WTC11 (cell line): ENCODE results near the gene KAZALD1. TPM values are rescaled to one million over a fixed set of nuclear protein-coding genes. Genes with fewer than 3 reads are reported as not detected.

Source experiments
- ATAC-seq: fragments of 200-7000 bp; cut with Tn5 transposase; 2 replicates; pipeline ENCODE4 v1.10.0; 2021; ENCODE audit warnings: mild to moderate bottlenecking, moderate library complexity
- CTCF ChIA-PET: fragments of 300-600 bp; sonication (Branson Sonifier 250); formaldehyde crosslinking; loops from one replicate; lab custom pipeline; 2021; ENCODE audit warnings: antibody characterized with exemption; lab: Charles Lee
- POLR2A ChIA-PET: fragments of 350-600 bp; sonication (Branson Sonifier 250); formaldehyde crosslinking; loops from one replicate; lab custom pipeline; 2021; ENCODE audit warnings: antibody characterized with exemption; lab: Charles Lee
- DNase-seq: peaks from one replicate; pipeline ENCODE4 v3.0.0; 2021; ENCODE audit warnings: low spot score
- H3K27ac Mint-ChIP-seq: 2 replicates; pipeline ENCODE4 v1.8.0; 2021; ENCODE audit warnings: mixed read lengths
- H3K27me3 Mint-ChIP-seq: 2 replicates; pipeline ENCODE4 v1.8.0; 2021; ENCODE audit warnings: low read depth, mild to moderate bottlenecking, moderate library complexity, mixed read lengths
- H3K36me3 Mint-ChIP-seq: 2 replicates; pipeline ENCODE4 v1.8.0; 2021; ENCODE audit warnings: mixed read lengths
- H3K4me1 Mint-ChIP-seq: 2 replicates; pipeline ENCODE4 v1.8.0; 2022; ENCODE audit warnings: mixed read lengths
- H3K4me3 Mint-ChIP-seq: 2 replicates; pipeline ENCODE4 v1.8.0; 2021; ENCODE audit warnings: mild to moderate bottlenecking, moderate library complexity, mixed read lengths
- H3K9me3 Mint-ChIP-seq: 2 replicates; pipeline ENCODE4 v1.8.0; 2021; ENCODE audit warnings: mixed read lengths
- CBFB ChIP-seq: sonication (generic); formaldehyde crosslinking; IDR thresholded peaks from 2 replicates; pipeline ENCODE4 v1.8.1; 2022; ENCODE audit warnings: mild to moderate bottlenecking, low read depth, missing genetic modification reagents
- ETV6 ChIP-seq: sonication (generic); formaldehyde crosslinking; IDR thresholded peaks from 2 replicates; pipeline ENCODE4 v1.8.1; 2022; ENCODE audit warnings: mild to moderate bottlenecking, missing genetic modification reagents
- FOXP1 ChIP-seq: sonication (generic); formaldehyde crosslinking; IDR thresholded peaks from 2 replicates; pipeline ENCODE4 v1.8.0; 2022; ENCODE audit warnings: missing genetic modification reagents, mild to moderate bottlenecking, moderate library complexity, borderline replicate concordance
- HMGXB4 ChIP-seq: sonication (generic); formaldehyde crosslinking; IDR thresholded peaks from 2 replicates; pipeline ENCODE4 v1.8.1; 2023; ENCODE audit warnings: mild to moderate bottlenecking, moderate library complexity, missing genetic modification reagents
- MLX ChIP-seq: sonication (generic); formaldehyde crosslinking; IDR thresholded peaks from 2 replicates; pipeline ENCODE4 v1.8.1; 2023; ENCODE audit warnings: mild to moderate bottlenecking, missing genetic modification reagents, moderate library complexity
- NR1H2 ChIP-seq: sonication (generic); formaldehyde crosslinking; IDR thresholded peaks from 2 replicates; pipeline ENCODE4 v1.9.0; 2021; ENCODE audit warnings: mild to moderate bottlenecking, moderate library complexity, missing genetic modification reagents
- PRDM15 ChIP-seq: sonication (generic); formaldehyde crosslinking; IDR thresholded peaks from 2 replicates; pipeline ENCODE4 v1.8.0; 2022; ENCODE audit warnings: missing genetic modification reagents
- RORB ChIP-seq: fragments of 250-450 bp; sonication (Bioruptor Pico); IDR thresholded peaks from 2 replicates; pipeline ENCODE4 v1.9.0; 2021; ENCODE audit warnings: mild to moderate bottlenecking
- SMAD3 ChIP-seq: sonication (generic); formaldehyde crosslinking; IDR thresholded peaks from 2 replicates; pipeline ENCODE4 v1.8.0; 2022; ENCODE audit warnings: missing genetic modification reagents, mild to moderate bottlenecking, borderline replicate concordance
- TCF7 ChIP-seq: sonication (generic); formaldehyde crosslinking; IDR thresholded peaks from 2 replicates; pipeline ENCODE4 v1.8.0; 2022; ENCODE audit warnings: mild to moderate bottlenecking, low read depth, missing genetic modification reagents, moderate library complexity
- TP53 ChIP-seq: sonication (generic); formaldehyde crosslinking; IDR thresholded peaks from 2 replicates; pipeline ENCODE4 v1.8.1; 2023; ENCODE audit warnings: mild to moderate bottlenecking, missing genetic modification reagents
- USF2 ChIP-seq: sonication (generic); formaldehyde crosslinking; IDR thresholded peaks from 2 replicates; pipeline ENCODE4 v1.8.1; 2023; ENCODE audit warnings: mild to moderate bottlenecking, missing genetic modification reagents, moderate library complexity
- ZNF281 ChIP-seq: sonication (generic); formaldehyde crosslinking; IDR thresholded peaks from 2 replicates; pipeline ENCODE4 v1.8.0; 2023; ENCODE audit warnings: mild to moderate bottlenecking, missing genetic modification reagents
- ZNF416 ChIP-seq: fragments of 250-450 bp; sonication (Bioruptor Pico); IDR thresholded peaks from 2 replicates; pipeline ENCODE4 v1.9.0; 2021; ENCODE audit warnings: mild to moderate bottlenecking, inconsistent platforms
- ZNF671 ChIP-seq: fragments of 250-450 bp; sonication (Bioruptor Pico); IDR thresholded peaks from 2 replicates; pipeline ENCODE4 v1.8.0; 2021; ENCODE audit warnings: mild to moderate bottlenecking
- total RNA-seq: library from RNA; stranded (reverse); gene quantifications from 3 replicates; pipeline ENCODE4 v1.2.3, GENCODE V29; 2021

KAZALD1 gene
- total RNA-seq, 1 experiment from 2014 or later, result 19.2 TPM

- H3K36me3 Mint-ChIP-seq, result no peaks in the 10 kb centered on the region
- ATAC-seq (no peak), DNase-seq (no peak)
- CTCF ChIA-PET, result interaction anchor here (9.7 kb wide), 1 partner anchor 40 kb away, joined by 219 read pairs; the partner anchor contains the start of gene TLX1
- TF ChIP-seq ETV6, result no peak
- no peak for TF ChIP-seq FOXP1 (CRISPR knock-in tag)
- no peak for TF ChIP-seq MLX (CRISPR knock-in tag)
- TF ChIP-seq PRDM15 (CRISPR knock-in tag), result no peak
- no peak for TF ChIP-seq RORB (CRISPR knock-in tag)
- TF ChIP-seq SMAD3 (CRISPR knock-in tag), result no peak
- TF ChIP-seq ZNF416 (CRISPR knock-in tag), result no peak
- TF ChIP-seq NR1H2, result no peak
- TF ChIP-seq HMGXB4 (CRISPR knock-in tag), result no peak
- no peak for TF ChIP-seq CBFB (CRISPR knock-in tag)
- no peak for TF ChIP-seq USF2 (CRISPR knock-in tag)
- TF ChIP-seq ZNF671 (CRISPR knock-in tag), result no peak
- H3K9me3 Mint-ChIP-seq, result no peaks in the 10 kb centered on the region
- no peak overlapping the region for H3K27ac Mint-ChIP-seq
- H3K4me3 Mint-ChIP-seq, result no peak overlapping the region
- peaks cover 21% of the 10 kb centered on the region for H3K27me3 Mint-ChIP-seq
- POLR2A ChIA-PET, result no interaction called here
- peaks cover 12% of the 10 kb centered on the region for H3K4me1 Mint-ChIP-seq
These were observed 27.9 kb downstream of the KAZALD1 start for GRCh38 chr10:101089520-101090299.

- DNase-seq (no peak), ATAC-seq (no peak)
- peaks cover 14% of the 10 kb centered on the region for H3K27me3 Mint-ChIP-seq
- no peak overlapping the region for H3K27ac Mint-ChIP-seq
- no peaks in the 10 kb centered on the region for H3K9me3 Mint-ChIP-seq
- POLR2A ChIA-PET, result no interaction called here
- TF ChIP-seq TP53 (CRISPR knock-in tag), result no peak
- no peak for TF ChIP-seq ZNF281 (CRISPR knock-in tag)
- TF ChIP-seq TCF7 (CRISPR knock-in tag), result no peak
- peaks cover 18% of the 10 kb centered on the region for H3K4me1 Mint-ChIP-seq
- H3K36me3 Mint-ChIP-seq, result no peaks in the 10 kb centered on the region
- H3K4me3 Mint-ChIP-seq, result no peak overlapping the region
- CTCF ChIA-PET, result interaction anchor here (7.4 to 10.2 kb wide), 3 partner anchors 39 to 54 kb away, joined by 79 to 509 read pairs (median 219); partner anchors contain the start of gene TLX1
These were observed 28.8 kb downstream of the KAZALD1 start for GRCh38 chr10:101090597-101090996.
